GM19351 (cell line): ENCODE results near the gene HSPA6.
A peak's percentile ranks its signal among the peaks of the same experiment; 100 is the strongest.
"Not testable (repeated sequence)": the region's sequence is repeated elsewhere in the genome, so short reads cannot be mapped to it uniquely, and the experiment has no call there.

Experiments used
- ATAC-seq: cut with Tn5 transposase; IDR thresholded peaks from one replicate; pipeline ENCODE4 v1.9.1; 2021; ENCODE audit warnings: mild to moderate bottlenecking, moderate library complexity; ENCODE audit not compliant: unreplicated experiment

The HSPA6 gene

GRCh38 chr1:161531986-161532643, 7.8 kb downstream of the HSPA6 start:
- no peak for ATAC-seq

- ATAC-seq, result not testable (repeated sequence)
Observed at GRCh38 chr1:161532644-161533567, 8.6 kb downstream of the HSPA6 start.

DNA sequence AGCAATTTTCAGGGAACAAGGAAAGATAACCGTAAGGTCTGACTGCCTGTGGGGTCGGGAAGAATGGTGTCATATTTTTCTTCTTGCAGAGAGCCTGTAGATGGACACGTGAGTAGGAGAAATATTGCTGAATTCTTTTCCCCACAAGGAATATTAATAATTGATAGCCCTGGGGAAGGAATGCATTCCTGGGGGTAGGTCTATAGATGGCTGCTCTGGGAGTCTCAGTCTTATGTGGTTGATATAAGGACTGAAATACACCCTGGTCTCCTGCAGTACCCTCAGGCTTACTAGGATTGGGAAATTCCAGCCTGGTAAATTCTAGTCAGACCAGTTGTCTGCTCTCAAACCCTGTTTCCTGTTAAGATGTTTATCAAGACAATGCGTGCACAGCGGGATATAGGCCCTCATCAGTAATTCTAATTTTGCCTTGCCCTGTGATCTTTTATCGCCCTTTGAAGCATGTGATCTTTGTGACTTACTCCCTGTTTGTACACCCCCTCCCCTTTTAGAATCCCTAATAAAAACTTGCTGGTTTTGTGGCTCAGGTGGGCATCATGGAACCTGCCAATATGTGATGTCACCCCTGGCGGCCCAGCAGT, 12.8 kb downstream of the HSPA6 start:
- ATAC-seq, result not testable (repeated sequence)

DNA sequence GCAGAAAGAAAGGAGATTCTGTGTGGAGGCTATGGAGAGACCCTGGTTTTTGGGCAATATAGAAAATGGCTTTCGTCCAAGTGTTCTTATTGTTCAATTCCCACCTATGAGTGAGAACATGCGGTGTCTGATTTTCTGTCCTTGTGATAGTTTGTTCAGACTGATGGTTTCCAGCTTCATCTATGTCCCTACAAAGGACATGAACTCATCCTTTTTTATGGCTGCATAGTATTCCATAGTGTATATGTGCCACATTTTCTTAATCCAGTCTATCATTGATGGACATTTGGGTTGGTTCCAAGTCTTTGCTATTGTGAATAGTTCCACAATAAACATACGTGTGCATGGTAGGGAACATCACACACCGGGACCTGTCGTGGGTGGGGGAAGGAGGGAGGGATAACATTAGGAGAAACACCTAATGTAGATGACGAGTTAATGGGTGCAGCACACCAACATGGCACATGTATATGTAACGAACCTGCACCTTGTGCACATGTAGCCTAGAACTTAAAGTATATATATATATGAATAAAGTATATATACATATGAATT, 14.7 kb downstream of the HSPA6 start:
- not testable (repeated sequence) for ATAC-seq

DNA sequence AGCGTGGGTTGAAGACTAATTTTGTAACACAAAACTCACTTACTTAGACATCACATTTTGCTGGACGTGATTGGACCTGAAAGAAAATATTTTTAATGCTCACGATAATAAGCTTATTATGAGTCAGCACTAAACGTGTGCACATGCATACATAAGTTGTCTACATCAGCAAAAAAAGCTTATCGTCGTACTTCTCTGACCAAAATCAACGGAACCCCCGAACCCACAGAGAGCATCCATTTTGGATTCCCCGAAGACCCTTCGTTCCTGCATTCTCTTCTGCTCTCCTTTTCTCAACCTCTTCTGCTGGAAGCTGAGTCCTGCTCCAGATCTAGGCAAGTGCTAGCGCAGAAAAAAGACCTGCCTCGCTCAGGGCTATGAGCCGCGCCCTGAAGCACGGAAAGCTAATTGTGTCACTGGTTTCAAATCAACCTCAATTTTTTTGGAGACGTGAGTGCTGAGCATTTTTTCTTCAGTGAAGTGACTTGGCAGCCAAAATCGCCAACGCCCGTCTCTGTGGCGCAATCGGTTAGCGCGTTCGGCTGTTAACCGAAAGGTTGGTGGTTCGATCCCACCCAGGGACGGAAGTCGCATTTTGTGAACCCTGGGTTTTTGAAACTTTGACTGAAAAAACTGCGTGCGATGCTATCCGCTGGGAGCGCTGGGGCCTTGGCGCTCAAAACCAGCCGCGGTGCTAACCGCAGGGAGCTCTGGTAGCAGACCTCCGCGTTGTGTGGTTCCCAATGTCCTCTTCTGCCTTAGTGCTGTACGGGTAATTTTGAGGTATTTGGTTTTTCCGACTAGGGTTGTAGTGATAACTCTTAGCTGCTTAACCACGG, 15.6 kb downstream of the HSPA6 start:
- ATAC-seq, result peak; percentile 59

GRCh38 chr1:161540570-161540960, 16.2 kb downstream of the HSPA6 start:
- ATAC-seq, result peak; percentile 6

DNA sequence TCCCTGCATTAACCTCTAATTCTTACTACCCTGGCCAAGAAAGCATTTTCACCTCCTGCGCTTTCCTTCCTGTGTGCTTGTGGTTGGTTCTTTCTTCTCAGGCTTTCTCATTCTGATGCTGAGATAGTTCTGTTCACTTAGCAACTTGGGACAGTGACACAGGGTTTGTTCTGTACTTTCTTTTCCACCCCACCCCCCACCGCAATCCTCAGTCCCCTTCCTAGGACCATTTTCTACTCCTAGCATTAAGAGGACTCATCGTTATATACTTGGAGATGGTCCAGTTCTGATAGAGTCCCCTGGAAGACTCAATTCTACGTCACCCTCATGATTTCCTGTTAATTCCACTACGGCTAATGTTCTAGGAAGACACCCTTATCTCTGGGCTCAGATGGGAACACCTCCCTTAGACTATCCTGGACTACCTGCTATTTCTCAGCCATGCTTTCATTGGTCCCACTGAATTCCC, 17.8 kb downstream of the HSPA6 start:
- peak; percentile 76 for ATAC-seq

DNA sequence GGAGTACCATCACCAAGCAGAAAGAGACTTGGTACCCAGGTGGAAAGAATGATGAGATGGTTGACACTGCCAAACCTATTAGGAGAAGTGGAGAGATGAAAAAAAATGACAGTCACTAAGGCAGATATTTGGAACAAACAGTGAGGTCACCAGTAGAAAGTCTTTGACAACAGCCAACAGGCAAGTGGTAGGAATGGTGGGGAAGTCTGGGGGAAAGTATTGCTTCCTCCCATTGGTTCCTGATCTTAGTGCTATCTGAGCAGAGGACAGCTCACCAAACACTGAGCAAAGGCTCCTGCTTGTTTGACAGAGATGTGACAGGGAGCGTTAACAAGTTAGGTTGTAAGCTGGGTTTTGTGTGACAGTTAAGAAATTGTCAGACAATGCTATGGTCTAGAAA, 18.8 kb downstream of the HSPA6 start:
- ATAC-seq, result not testable (repeated sequence)

- ATAC-seq, result not testable (repeated sequence)
Observed at GRCh38 chr1:161545005-161545731, 20.8 kb downstream of the HSPA6 start.

- ATAC-seq, result not testable (repeated sequence)
Observed at GRCh38 chr1:161547995-161548741, 23.8 kb downstream of the HSPA6 start.

DNA sequence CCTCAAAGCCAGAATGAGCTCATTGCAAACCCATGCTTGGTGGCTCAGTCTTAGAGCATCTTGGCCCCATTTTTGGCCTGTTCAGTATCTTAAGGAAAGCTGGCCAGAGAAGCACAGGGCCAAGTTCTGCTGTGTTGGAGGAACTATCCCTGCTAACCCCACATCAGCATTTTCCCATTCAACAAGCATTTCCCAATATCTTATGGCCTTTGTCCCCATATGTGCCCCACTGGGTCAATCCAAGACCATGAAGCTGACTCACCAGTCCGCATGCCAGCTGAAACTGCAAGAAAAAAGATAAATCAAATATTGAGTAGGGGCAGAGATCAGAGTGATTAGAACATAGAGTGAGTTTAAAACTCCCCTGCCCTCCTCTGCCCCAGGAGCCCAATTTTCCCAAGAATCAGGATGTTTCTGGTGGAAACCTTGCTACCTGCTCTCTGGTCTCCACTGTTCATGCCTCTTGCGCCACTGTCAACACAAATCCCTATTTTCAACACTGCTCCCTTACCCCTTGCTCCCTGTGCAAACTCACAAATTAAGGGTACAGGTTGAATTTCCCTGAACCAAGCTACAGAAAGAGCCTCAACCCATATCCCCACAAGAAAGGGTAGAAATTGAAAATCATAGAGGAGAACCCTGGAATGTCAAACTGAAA, 24.5 kb downstream of the HSPA6 start:
- not testable (repeated sequence) for ATAC-seq

DNA sequence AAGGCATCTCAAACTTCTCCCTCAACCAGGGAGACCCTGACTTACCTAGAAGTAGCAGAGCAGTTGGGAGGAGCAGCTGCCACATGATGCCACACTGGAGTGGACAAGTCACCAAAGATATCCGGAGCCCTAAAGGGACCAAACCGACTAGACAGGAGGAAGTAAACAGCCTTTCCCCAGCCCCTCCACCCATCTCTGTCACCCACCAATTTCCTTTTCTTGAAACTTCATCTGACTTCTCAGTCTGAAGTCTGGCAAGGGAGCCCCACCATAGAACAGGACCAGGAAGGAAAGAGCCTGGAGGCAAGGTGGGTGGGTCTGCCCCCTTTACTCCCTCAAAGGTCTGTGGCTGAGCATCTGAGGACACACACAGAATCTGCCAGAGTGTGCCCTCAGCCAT, 25.3 kb downstream of the HSPA6 start, which contains the start of gene FCGR3A:
Gene FCGR3A, minus strand, starts transcription at position 167 of the 400 bp plus-strand sequence. Its CDS starts 82 bp downstream, at position 85.
- no peak for ATAC-seq

- not testable (repeated sequence) for ATAC-seq
Observed at GRCh38 chr1:161550942-161551341, 26.6 kb downstream of the HSPA6 start.

DNA sequence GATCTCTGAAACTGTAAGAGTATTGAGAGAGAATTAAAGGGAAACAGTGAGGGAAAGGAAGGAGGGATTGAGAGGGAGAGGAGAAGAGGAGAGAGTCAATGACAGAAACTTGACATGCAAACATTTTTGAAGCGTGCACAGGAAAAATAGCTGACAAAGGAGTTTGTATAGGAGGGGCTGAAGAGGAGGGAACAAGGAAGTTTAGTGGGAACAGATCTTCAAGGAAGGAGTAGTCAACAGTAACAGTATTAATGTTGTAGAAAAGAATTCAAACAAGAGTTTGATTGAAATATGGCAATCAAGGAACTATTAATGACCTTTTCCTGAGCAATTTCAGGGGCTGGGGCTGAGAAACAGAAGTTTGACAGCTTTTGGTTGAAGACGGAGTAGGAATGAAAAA, 29.3 kb downstream of the HSPA6 start:
- not testable (repeated sequence) for ATAC-seq

- not testable (repeated sequence) for ATAC-seq
Observed at GRCh38 chr1:161554340-161554739, 30.0 kb downstream of the HSPA6 start.

DNA sequence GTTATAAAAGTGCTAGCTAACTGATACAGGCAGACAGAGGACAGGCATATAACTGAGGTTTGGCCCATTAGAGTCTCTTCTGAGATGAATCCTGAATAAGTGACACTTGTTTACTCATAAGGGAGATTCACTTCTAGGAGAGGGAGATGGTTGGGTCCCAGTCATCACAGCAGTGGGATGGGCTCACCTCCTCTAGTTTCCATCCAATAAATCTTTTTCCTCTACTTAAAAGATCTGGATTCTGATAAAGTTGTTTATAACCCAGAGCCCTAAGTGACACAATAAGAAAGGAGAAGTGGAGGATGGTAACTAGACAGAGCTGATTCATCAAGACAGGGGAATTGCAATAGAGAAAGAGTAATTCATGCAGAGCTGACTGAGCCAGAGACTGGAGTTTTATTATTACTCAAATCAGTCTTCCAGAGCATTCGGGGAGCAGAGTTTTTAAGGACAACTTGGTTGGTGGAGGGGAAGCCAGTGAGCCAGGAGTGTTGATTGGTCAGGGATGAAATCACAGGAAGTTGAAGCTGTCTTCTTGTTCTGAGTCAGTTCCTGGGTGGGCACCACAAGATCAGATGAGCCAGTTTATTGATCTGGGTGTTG, 30.6 kb downstream of the HSPA6 start:
- not testable (repeated sequence) for ATAC-seq

- not testable (repeated sequence) for ATAC-seq
Observed at GRCh38 chr1:161556143-161556542, 31.8 kb downstream of the HSPA6 start.

DNA sequence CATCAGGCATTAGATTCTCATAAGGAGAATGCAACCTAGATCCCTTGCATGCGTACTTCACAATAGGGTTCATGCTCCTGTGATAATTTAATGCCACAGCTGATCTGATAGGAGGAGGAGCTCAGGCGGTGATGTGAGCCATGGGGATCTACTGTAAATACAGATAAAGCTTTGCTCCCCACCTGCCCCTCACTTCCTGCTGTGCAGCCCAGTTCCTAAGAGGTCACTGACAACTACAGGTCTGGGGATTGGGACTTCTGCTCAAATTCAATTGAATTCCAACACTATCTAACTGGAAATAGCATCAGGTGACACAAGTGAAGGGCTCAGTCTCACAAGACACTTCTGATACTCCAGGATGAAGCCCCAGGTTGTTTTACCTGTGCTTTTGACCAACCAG, 32.6 kb downstream of the HSPA6 start:
- not testable (repeated sequence) for ATAC-seq
